ENCODE data around the gene USP44. TPM values are rescaled to one million over a fixed set of nuclear protein-coding genes. Genes with fewer than 3 reads are reported as not detected.
A peak's percentile ranks its signal among the peaks of the same experiment; 100 is the strongest.
"Not testable (repeated sequence)": the region's sequence is repeated elsewhere in the genome, so short reads cannot be mapped to it uniquely, and the experiment has no call there.

The USP44 gene
- total and polyA plus RNA-seq, 5 experiments from 2014 or later, result 9.0 to 21.1 (median 15.8) TPM

- ATAC-seq (no peak), DNase-seq (no peak)
- Mint-ChIP-seq H3K27ac (peak overlapping the region in 2 of 10 donors; percentile 15 to 20), H3K4me1 (peaks cover 13 to 25% (median 21%) of the 10 kb centered on the region in 4 donors), H3K4me3 (no peak overlapping the region), H3K36me3 (peaks cover 6 to 84% (median 51%) of the 10 kb centered on the region in 3 donors), H3K9me3 (no peaks in the 10 kb centered on the region), H3K27me3 (no peaks in the 10 kb centered on the region)
- POLR2A ChIA-PET, result interaction anchor here (0.7 kb wide), 1 partner anchor 49 kb away, joined by 4 read pairs; no protein-coding TSS in a partner anchor
Measured at GRCh38 chr12:95498968-95499367, 52.3 kb downstream of the USP44 start.

- H3K4me1 Mint-ChIP-seq, result peaks cover 6 to 18% (median 12%) of the 10 kb centered on the region in 4 donors
- H3K27me3 Mint-ChIP-seq, result no peaks in the 10 kb centered on the region
- H3K36me3 Mint-ChIP-seq, result peaks cover 6 to 78% (median 42%) of the 10 kb centered on the region in 3 donors
- H3K4me3 Mint-ChIP-seq, result no peak overlapping the region
- no peaks in the 10 kb centered on the region for H3K9me3 Mint-ChIP-seq
- POLR2A ChIA-PET, result no interaction called here
- no peak for DNase-seq
- peak overlapping the region in 3 of 10 donors; percentile 11 to 74 (median 48) for H3K27ac Mint-ChIP-seq
- no peak for ATAC-seq
Measured at GRCh38 chr12:95497031-95497430, 54.2 kb downstream of the USP44 start.

- POLR2A ChIA-PET, result no interaction called here
- Mint-ChIP-seq H3K4me1 (peaks cover 10 to 18% (median 15%) of the 10 kb centered on the region in 4 donors), H3K4me3 (no peak overlapping the region), H3K27me3 (no peaks in the 10 kb centered on the region), H3K9me3 (no peaks in the 10 kb centered on the region), H3K27ac (peak overlapping the region in 1 of 10 donors; percentile 48), H3K36me3 (peaks cover 2 to 87% (median 41%) of the 10 kb centered on the region in 3 donors)
- ATAC-seq (no peak), DNase-seq (no peak)
Measured at GRCh38 chr12:95495433-95495832, 55.8 kb downstream of the USP44 start.

DNA sequence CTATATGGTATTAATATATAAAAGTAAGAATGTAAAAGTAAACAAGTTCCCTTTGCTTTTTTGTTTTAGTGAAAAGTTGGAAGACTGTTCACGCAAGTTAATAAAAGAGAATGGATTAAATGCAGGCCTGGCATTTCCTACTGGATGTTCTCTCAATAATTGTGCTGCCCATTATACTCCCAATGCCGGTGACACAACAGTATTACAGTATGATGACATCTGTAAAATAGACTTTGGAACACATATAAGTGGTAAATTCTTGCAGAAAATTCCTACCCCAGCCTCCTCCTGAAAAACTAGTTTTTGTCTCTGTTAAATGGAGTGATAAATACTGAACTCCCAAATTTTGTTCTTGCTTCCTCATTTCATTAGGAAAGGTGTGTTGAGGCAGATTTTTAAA lies 56.4 kb downstream of the USP44 start:
- DNase-seq, result no peak
- no peaks in the 10 kb centered on the region for H3K27me3 Mint-ChIP-seq
- peak overlapping the region in 3 of 10 donors; percentile 12 to 79 (median 48) for H3K27ac Mint-ChIP-seq
- peaks cover 0 to 86% (median 41%) of the 10 kb centered on the region in 3 donors for H3K36me3 Mint-ChIP-seq
- H3K9me3 Mint-ChIP-seq, result no peaks in the 10 kb centered on the region
- peaks cover 7 to 14% (median 13%) of the 10 kb centered on the region in 4 donors for H3K4me1 Mint-ChIP-seq
- H3K4me3 Mint-ChIP-seq, result no peak overlapping the region
- POLR2A ChIA-PET, result no interaction called here
- no peak for ATAC-seq

DNA sequence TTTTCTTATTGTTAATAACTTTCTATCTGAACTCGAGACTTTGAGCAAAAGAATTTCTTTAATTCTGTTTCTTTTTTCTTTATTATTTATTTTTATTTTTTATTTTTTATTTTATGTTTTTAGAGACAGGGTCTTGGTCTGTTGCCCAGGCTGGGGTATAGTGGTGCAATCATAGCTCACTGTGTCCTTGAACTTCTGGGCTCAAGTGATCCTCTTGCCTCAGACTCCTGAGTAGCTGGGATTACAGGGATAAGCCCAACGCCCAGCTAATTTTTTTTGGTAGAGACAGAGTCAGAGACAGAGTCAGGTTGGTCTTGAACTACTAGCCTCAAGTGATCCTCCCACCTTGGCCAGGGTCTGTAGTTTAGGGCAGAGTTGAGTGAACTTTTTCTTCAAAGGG lies 58.8 kb downstream of the USP44 start:
- Mint-ChIP-seq H3K36me3 (peaks cover 4 to 83% (median 27%) of the 10 kb centered on the region in 3 donors), H3K9me3 (no peaks in the 10 kb centered on the region), H3K4me1 (peaks cover 3 to 8% (median 5%) of the 10 kb centered on the region in 4 donors), H3K27me3 (no peaks in the 10 kb centered on the region), H3K4me3 (no peak overlapping the region), H3K27ac (no peak overlapping the region)
- POLR2A ChIA-PET, result no interaction called here
- ATAC-seq, result no peak
- no peak for DNase-seq

- H3K27me3 Mint-ChIP-seq, result no peaks in the 10 kb centered on the region
- POLR2A ChIA-PET, result no interaction called here
- peaks cover 7 to 82% (median 11%) of the 10 kb centered on the region in 3 donors for H3K36me3 Mint-ChIP-seq
Measured at GRCh38 chr12:95487024-95487423, 64.3 kb downstream of the USP44 start.

GRCh38 chr12:95484524-95484923 lies 66.8 kb downstream of the USP44 start:
- H3K36me3 Mint-ChIP-seq, result peaks cover 7 to 81% (median 11%) of the 10 kb centered on the region in 3 donors
- POLR2A ChIA-PET, result no interaction called here
- no peak for ATAC-seq
- no peak overlapping the region for H3K4me3 Mint-ChIP-seq
- H3K9me3 Mint-ChIP-seq, result no peaks in the 10 kb centered on the region
- peaks cover 17 to 37% (median 31%) of the 10 kb centered on the region in 4 donors for H3K4me1 Mint-ChIP-seq
- H3K27me3 Mint-ChIP-seq, result no peaks in the 10 kb centered on the region
- H3K27ac Mint-ChIP-seq, result peak overlapping the region in 2 of 10 donors; percentile 13 to 51
- no peak for DNase-seq

More at GRCh38 chr12:95487024-95487423, 64.3 kb downstream of the USP44 start:
- ATAC-seq (no peak), DNase-seq (no peak)
- no peaks in the 10 kb centered on the region for H3K9me3 Mint-ChIP-seq
- peak overlapping the region in 2 of 10 donors; percentile 58 to 83 for H3K27ac Mint-ChIP-seq
- no peak overlapping the region for H3K4me3 Mint-ChIP-seq
- peaks cover 1 to 16% (median 14%) of the 10 kb centered on the region in 4 donors for H3K4me1 Mint-ChIP-seq

- H3K27ac Mint-ChIP-seq, result peak overlapping the region in 2 of 10 donors; percentile 2 to 12
- H3K4me1 Mint-ChIP-seq, result peaks cover 25 to 56% (median 50%) of the 10 kb centered on the region in 4 donors
- H3K9me3 Mint-ChIP-seq, ATAC-seq, DNase-seq, H3K4me3 Mint-ChIP-seq, H3K27me3 Mint-ChIP-seq: not testable (repeated sequence)
- POLR2A ChIA-PET, result interaction anchor here (1.7 kb wide), 1 partner anchor 8 kb away, joined by 4 read pairs; the partner anchor contains the start of gene METAP2
- H3K36me3 Mint-ChIP-seq, result peaks cover 9 to 85% (median 22%) of the 10 kb centered on the region in 3 donors
Measured at GRCh38 chr12:95482564-95482963, 68.7 kb downstream of the USP44 start.

- Mint-ChIP-seq H3K4me3 (no peak overlapping the region), H3K36me3 (peaks cover 5 to 84% (median 21%) of the 10 kb centered on the region in 3 donors), H3K27me3 (no peaks in the 10 kb centered on the region), H3K9me3 (no peaks in the 10 kb centered on the region), H3K4me1 (peaks cover 25 to 63% (median 52%) of the 10 kb centered on the region in 4 donors), H3K27ac (peak overlapping the region in 5 of 10 donors; percentile 34 to 86 (median 61))
- POLR2A ChIA-PET, result interaction anchor here (1.7 kb wide), 1 partner anchor 8 kb away, joined by 4 read pairs; the partner anchor contains the start of gene METAP2
- DNase-seq (no peak), ATAC-seq (no peak)
Measured at GRCh38 chr12:95481888-95482287, 69.4 kb downstream of the USP44 start.

- H3K4me3 Mint-ChIP-seq, result peak overlapping the region in 8 of 10 donors; percentile 34 to 61 (median 52)
- H3K36me3 Mint-ChIP-seq, result peaks cover 5 to 84% (median 23%) of the 10 kb centered on the region in 3 donors
- H3K9me3 Mint-ChIP-seq, result no peaks in the 10 kb centered on the region
- peak overlapping the region; percentile 4 to 87 (median 81) for H3K27ac Mint-ChIP-seq
- peak in 1 of 2 donors; percentile 46 for ATAC-seq
- POLR2A ChIA-PET, result no interaction called here
- no peaks in the 10 kb centered on the region for H3K27me3 Mint-ChIP-seq
- DNase-seq, result no peak
- H3K4me1 Mint-ChIP-seq, result peaks cover 25 to 71% (median 60%) of the 10 kb centered on the region in 4 donors
Measured at GRCh38 chr12:95481072-95481471, 70.2 kb downstream of the USP44 start.

DNA sequence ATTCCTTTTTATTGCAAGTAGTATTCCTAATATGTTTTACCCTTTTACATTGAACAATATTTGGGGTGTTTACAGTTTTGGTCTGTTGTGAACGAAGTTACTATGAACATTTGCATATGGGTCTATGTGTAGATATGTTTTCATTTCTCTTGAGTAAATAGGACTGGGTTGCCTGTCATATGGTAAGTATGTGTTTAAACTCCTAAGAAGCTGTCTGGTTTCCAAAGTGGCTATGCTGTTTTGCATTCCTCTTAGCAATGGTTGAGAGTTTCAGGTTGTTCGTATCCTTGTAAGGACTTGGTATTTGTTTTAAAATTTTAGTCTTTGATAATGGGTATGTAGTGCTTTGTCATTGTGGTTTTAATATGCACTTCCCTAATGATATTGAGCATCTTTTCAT lies 71.0 kb downstream of the USP44 start:
- peak overlapping the region in 8 of 10 donors; percentile 20 to 61 (median 52) for H3K4me3 Mint-ChIP-seq
- H3K36me3 Mint-ChIP-seq, result peaks cover 5 to 82% (median 25%) of the 10 kb centered on the region in 3 donors

GRCh38 chr12:95474660-95474958 lies 76.7 kb downstream of the USP44 start:
- POLR2A ChIA-PET, result interaction anchor here (1.1 to 3.6 kb wide), 13 partner anchors 8 to 471 kb away, joined by 3 to 30 read pairs (median 5); partner anchors contain the start of genes AMDHD1, CCDC38, FGD6 and NDUFA12
- peak overlapping the region; percentile 89 to 100 (median 100) for H3K4me3 Mint-ChIP-seq
- H3K9me3 Mint-ChIP-seq, result peaks cover 0 to 1% (median 0%) of the 10 kb centered on the region in 9 donors
- H3K36me3 Mint-ChIP-seq, result peaks cover 10 to 40% (median 24%) of the 10 kb centered on the region in 3 donors
- no peaks in the 10 kb centered on the region for H3K27me3 Mint-ChIP-seq
- peak overlapping the region; percentile 95 to 100 (median 100) for H3K27ac Mint-ChIP-seq
- DNase-seq, result no peak
- H3K4me1 Mint-ChIP-seq, result peaks cover 22 to 66% (median 62%) of the 10 kb centered on the region in 4 donors
- no peak for ATAC-seq

More for the DNA sequence above, 71.0 kb downstream of the USP44 start:
- POLR2A ChIA-PET, result no interaction called here
- ATAC-seq, result no peak
- Mint-ChIP-seq H3K27ac (peak overlapping the region in 8 of 10 donors; percentile 2 to 83 (median 41)), H3K27me3 (no peaks in the 10 kb centered on the region), H3K9me3 (no peaks in the 10 kb centered on the region), H3K4me1 (peaks cover 33 to 79% (median 68%) of the 10 kb centered on the region in 4 donors)
- DNase-seq, result no peak
